Ovary (tissue), 3 donors: ENCODE measurements around the gene DPM3.
"Not testable (repeated sequence)": the region's sequence is repeated elsewhere in the genome, so short reads cannot be mapped to it uniquely, and the experiment has no call there.

Experiments used
- CTCF ChIP-seq, 3 donors: fragments of 450-650 bp in 2 of 3; fragments of 200-600 bp in 1 of 3; IDR thresholded peaks; one replicate each; pipeline versions ENCODE4 v1.5.1 to v1.8.0; 2016 to 2022; ENCODE audit warnings: antibody characterized with exemption in 3 of 3, mild to moderate bottlenecking in 1 of 3
- POLR2A ChIP-seq: fragments of 450-650 bp; IDR thresholded peaks from one replicate; pipeline ENCODE4 v1.6.1; 2017; ENCODE audit warnings: antibody characterized with exemption, mild to moderate bottlenecking, moderate library complexity
- donor health status: DM: no; HTN: no; CAD: no.

GRCh38 chr1:155163785-155164184 is 23.5 kb upstream of the DPM3 start:
- not testable (repeated sequence) for TF ChIP-seq CTCF (IDR thresholded peaks at IDR 0.05); POLR2A
